GM21381 (cell line): ENCODE data around the gene CHCHD4.
"Not testable (repeated sequence)": the region's sequence is repeated elsewhere in the genome, so short reads cannot be mapped to it uniquely, and the experiment has no call there.

Source experiments
- ATAC-seq: cut with Tn5 transposase; IDR thresholded peaks from one replicate; pipeline ENCODE4 v1.9.1; 2021; ENCODE audit warnings: mild to moderate bottlenecking, moderate library complexity; ENCODE audit not compliant: unreplicated experiment

CHCHD4 gene

GRCh38 chr3:14123308-14124222 is 1.1 kb downstream of the CHCHD4 start:
- ATAC-seq = no peak

GRCh38 chr3:14122301-14122700 is 2.4 kb downstream of the CHCHD4 start:
- no peak for ATAC-seq

GRCh38 chr3:14121859-14122258 is 2.8 kb downstream of the CHCHD4 start:
- ATAC-seq = no peak

- not testable (repeated sequence) for ATAC-seq
These were observed 3.7 kb downstream of the CHCHD4 start for GRCh38 chr3:14120921-14121448.

- no peak for ATAC-seq
These were observed 4.4 kb downstream of the CHCHD4 start for GRCh38 chr3:14120111-14120920.

- no peak for ATAC-seq
These were observed 5.0 kb downstream of the CHCHD4 start for GRCh38 chr3:14119651-14120050.

- no peak for ATAC-seq
These were observed 6.0 kb downstream of the CHCHD4 start for GRCh38 chr3:14118400-14119381.

GRCh38 chr3:14117468-14118399 is 6.9 kb downstream of the CHCHD4 start:
- ATAC-seq = no peak

- ATAC-seq = no peak
These were observed 10.6 kb downstream of the CHCHD4 start for GRCh38 chr3:14113965-14114635.

GRCh38 chr3:14110699-14111098 is 14.0 kb downstream of the CHCHD4 start:
- no peak for ATAC-seq

- not testable (repeated sequence) for ATAC-seq
These were observed 14.8 kb downstream of the CHCHD4 start for GRCh38 chr3:14109821-14110220.

GRCh38 chr3:14097616-14098391 is 26.9 kb downstream of the CHCHD4 start:
- ATAC-seq = no peak

- no peak for ATAC-seq
These were observed 27.9 kb downstream of the CHCHD4 start for GRCh38 chr3:14096742-14097141.

- no peak for ATAC-seq
These were observed 30.8 kb downstream of the CHCHD4 start for GRCh38 chr3:14093831-14094230.

- ATAC-seq = no peak
These were observed 32.2 kb downstream of the CHCHD4 start for GRCh38 chr3:14092464-14092863.

- ATAC-seq = not testable (repeated sequence)
These were observed 32.7 kb downstream of the CHCHD4 start for GRCh38 chr3:14091959-14092358.

GRCh38 chr3:14087461-14087860 is 37.2 kb downstream of the CHCHD4 start:
- not testable (repeated sequence) for ATAC-seq

- ATAC-seq = no peak
These were observed 42.5 kb downstream of the CHCHD4 start for GRCh38 chr3:14082108-14082657.
